Activated naive CD8-positive, alpha-beta T cell treated with anti-CD3 and anti-CD28 coated beads for 36 hours (primary cell): Measurements from ENCODE around the gene FAM81B. TPM values are rescaled to one million over a fixed set of nuclear protein-coding genes. Genes with fewer than 3 reads are reported as not detected.
"Not testable (repeated sequence)": the region's sequence is repeated elsewhere in the genome, so short reads cannot be mapped to it uniquely, and the experiment has no call there.

Source experiments
- DNase-seq: peaks from one replicate; pipeline ENCODE4 v3.0.0; 2021
- H3K27ac Mint-ChIP-seq: one replicate; pipeline ENCODE4 v1.8.0; 2022; ENCODE audit warnings: mild to moderate bottlenecking, moderate library complexity, mixed read lengths
- H3K27me3 Mint-ChIP-seq: one replicate; pipeline ENCODE4 v1.8.0; 2022; ENCODE audit warnings: mild to moderate bottlenecking, mixed read lengths
- H3K36me3 Mint-ChIP-seq: one replicate; pipeline ENCODE4 v1.8.0; 2021; ENCODE audit warnings: mild to moderate bottlenecking, mixed read lengths
- H3K4me1 Mint-ChIP-seq: one replicate; pipeline ENCODE4 v1.8.0; 2021; ENCODE audit warnings: mixed read lengths
- H3K4me3 Mint-ChIP-seq: one replicate; pipeline ENCODE4 v1.8.0; 2022; ENCODE audit warnings: mild to moderate bottlenecking, moderate library complexity, mixed read lengths
- H3K9me3 Mint-ChIP-seq: one replicate; pipeline ENCODE4 v1.8.0; 2022; ENCODE audit warnings: mixed read lengths
- total RNA-seq, 2 experiments: library from RNA; stranded (reverse); gene quantifications; one replicate each; pipeline ENCODE4 v1.2.3, GENCODE V29; 2021

Gene FAM81B
- total RNA-seq: not detected

DNA sequence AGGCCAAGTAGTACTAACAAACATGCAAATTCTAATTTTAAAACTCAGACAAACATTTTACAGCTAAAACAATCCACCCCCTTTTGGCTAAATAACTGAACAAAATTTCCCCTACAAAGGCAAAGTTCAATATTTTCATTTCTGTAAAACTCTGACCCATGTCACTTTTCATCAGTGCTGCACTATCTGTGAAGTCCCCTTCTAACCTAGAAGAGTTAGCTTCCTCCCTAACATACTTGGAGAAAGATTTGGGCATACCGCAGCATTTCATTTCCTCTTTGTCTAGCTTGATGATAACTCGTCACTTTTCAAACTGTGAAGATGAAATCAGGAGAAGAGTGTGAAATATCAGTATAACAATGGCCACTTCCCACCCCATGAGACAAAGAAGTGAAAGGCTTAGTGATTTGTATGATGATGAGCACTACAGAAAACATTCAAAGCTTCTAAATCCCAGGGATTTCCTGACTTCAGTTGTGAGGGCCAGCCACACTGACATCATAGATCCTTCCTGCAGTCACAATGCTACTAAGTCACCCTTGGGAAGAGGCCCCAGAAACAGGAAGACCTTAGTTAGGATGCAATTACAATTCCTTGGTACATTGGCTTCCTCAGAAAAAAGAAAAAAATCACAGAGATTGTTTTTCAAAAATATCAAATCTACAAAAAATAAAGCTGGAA lies at the start of gene FAM81B:
Gene FAM81B, plus strand, starts transcription at position 555 of the 681 bp plus-strand sequence. Its CDS starts 24 bp downstream, at position 579.
- Mint-ChIP-seq H3K4me1 (no peaks in the 10 kb centered on the region), H3K27ac (no peak within 1 kb of the TSS), H3K4me3 (no peak within 1 kb of the TSS), H3K36me3 (no peaks in the 10 kb centered on the region), H3K27me3 (peaks cover 10% of the 10 kb centered on the region), H3K9me3 (peaks cover 5% of the 10 kb centered on the region)
- DNase-seq: no peak

DNA sequence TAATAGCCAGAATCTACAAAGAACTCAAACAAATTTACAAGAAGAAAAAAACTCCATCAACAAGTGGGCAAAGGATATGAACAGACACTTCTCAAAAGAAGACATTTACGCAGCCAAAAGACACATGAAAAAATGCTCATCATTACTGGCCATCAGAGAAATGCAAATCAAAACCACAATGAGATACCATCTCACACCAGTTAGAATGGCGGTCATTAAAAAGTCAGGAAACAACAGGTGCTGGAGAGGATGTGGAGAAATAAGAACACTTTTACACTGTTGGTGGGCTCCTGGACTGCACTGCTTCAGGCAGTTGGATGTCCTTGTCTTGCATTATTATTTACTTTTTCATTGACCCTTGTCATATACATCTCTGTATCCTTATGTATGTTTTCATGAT lies 49.7 kb upstream of the FAM81B start:
- H3K36me3 Mint-ChIP-seq, DNase-seq, H3K4me1 Mint-ChIP-seq, H3K9me3 Mint-ChIP-seq, H3K27ac Mint-ChIP-seq, H3K4me3 Mint-ChIP-seq: not testable (repeated sequence)
- peaks cover 14% of the 10 kb centered on the region for H3K27me3 Mint-ChIP-seq

DNA sequence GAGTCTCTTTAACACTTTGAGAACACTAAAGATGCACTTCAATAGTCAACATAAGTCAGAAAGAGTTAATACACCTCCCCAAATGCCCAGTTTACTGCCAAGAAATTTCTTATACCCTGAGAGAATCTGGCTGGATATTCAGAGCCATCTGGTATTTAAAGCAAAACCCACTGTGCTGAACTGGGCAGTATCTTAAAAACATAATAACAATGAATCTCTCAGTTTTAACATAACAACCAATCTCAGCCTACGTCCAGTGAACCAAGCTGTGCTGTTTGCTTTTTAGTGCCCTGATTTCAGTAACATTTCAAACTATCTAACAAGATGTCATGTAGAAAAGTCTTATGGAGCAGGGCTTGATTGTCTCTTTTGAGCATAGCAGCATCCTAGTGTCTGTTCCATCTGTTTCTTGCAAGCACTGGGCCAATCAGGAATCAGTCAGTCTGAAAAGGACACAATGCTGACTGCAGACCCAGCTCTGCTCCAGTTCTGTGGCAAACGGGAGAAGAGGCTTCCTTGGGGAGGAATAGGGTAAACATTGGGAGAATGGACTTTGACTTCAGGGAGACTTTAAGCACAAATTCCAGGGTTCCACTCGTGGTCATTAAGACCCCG lies 43.6 kb upstream of the FAM81B start:
- H3K9me3 Mint-ChIP-seq: peaks cover 5% of the 10 kb centered on the region
- H3K4me3 Mint-ChIP-seq: no peak overlapping the region
- DNase-seq: no peak
- no peaks in the 10 kb centered on the region for H3K36me3 Mint-ChIP-seq
- peaks cover 3% of the 10 kb centered on the region for H3K27me3 Mint-ChIP-seq
- no peak overlapping the region for H3K27ac Mint-ChIP-seq
- no peaks in the 10 kb centered on the region for H3K4me1 Mint-ChIP-seq

- Mint-ChIP-seq H3K36me3 (no peaks in the 10 kb centered on the region), H3K27ac (no peak overlapping the region), H3K4me3 (no peak overlapping the region), H3K4me1 (no peaks in the 10 kb centered on the region), H3K27me3 (no peaks in the 10 kb centered on the region), H3K9me3 (peaks cover 5% of the 10 kb centered on the region)
- DNase-seq: no peak
Measured at GRCh38 chr5:95350631-95351030, 40.5 kb upstream of the FAM81B start.

- H3K36me3 Mint-ChIP-seq: no peaks in the 10 kb centered on the region
- no peak overlapping the region for H3K4me3 Mint-ChIP-seq
- no peak for DNase-seq
- H3K27me3 Mint-ChIP-seq: peaks cover 3% of the 10 kb centered on the region
- H3K27ac Mint-ChIP-seq: no peak overlapping the region
- H3K4me1 Mint-ChIP-seq: no peaks in the 10 kb centered on the region
- H3K9me3 Mint-ChIP-seq: peaks cover 5% of the 10 kb centered on the region
Measured at GRCh38 chr5:95352691-95353090, 38.5 kb upstream of the FAM81B start.

- no peaks in the 10 kb centered on the region for H3K4me1 Mint-ChIP-seq
- H3K9me3 Mint-ChIP-seq: peaks cover 3% of the 10 kb centered on the region
- no peak overlapping the region for H3K27ac Mint-ChIP-seq
- no peak overlapping the region for H3K4me3 Mint-ChIP-seq
- no peak for DNase-seq
- no peaks in the 10 kb centered on the region for H3K36me3 Mint-ChIP-seq
- H3K27me3 Mint-ChIP-seq: peaks cover 3% of the 10 kb centered on the region
Measured at GRCh38 chr5:95358320-95358719, 32.8 kb upstream of the FAM81B start.

- H3K4me3 Mint-ChIP-seq: no peak overlapping the region
- no peak overlapping the region for H3K27ac Mint-ChIP-seq
- peaks cover 3% of the 10 kb centered on the region for H3K27me3 Mint-ChIP-seq
- H3K4me1 Mint-ChIP-seq: no peaks in the 10 kb centered on the region
- peaks cover 6% of the 10 kb centered on the region for H3K9me3 Mint-ChIP-seq
- no peaks in the 10 kb centered on the region for H3K36me3 Mint-ChIP-seq
- no peak for DNase-seq
Measured at GRCh38 chr5:95358848-95359247, 32.3 kb upstream of the FAM81B start.

- not testable (repeated sequence) for H3K4me3 Mint-ChIP-seq, H3K36me3 Mint-ChIP-seq, H3K27ac Mint-ChIP-seq, H3K27me3 Mint-ChIP-seq, DNase-seq, H3K4me1 Mint-ChIP-seq
- H3K9me3 Mint-ChIP-seq: peaks cover 13% of the 10 kb centered on the region
Measured at GRCh38 chr5:95360667-95361066, 30.5 kb upstream of the FAM81B start.

DNA sequence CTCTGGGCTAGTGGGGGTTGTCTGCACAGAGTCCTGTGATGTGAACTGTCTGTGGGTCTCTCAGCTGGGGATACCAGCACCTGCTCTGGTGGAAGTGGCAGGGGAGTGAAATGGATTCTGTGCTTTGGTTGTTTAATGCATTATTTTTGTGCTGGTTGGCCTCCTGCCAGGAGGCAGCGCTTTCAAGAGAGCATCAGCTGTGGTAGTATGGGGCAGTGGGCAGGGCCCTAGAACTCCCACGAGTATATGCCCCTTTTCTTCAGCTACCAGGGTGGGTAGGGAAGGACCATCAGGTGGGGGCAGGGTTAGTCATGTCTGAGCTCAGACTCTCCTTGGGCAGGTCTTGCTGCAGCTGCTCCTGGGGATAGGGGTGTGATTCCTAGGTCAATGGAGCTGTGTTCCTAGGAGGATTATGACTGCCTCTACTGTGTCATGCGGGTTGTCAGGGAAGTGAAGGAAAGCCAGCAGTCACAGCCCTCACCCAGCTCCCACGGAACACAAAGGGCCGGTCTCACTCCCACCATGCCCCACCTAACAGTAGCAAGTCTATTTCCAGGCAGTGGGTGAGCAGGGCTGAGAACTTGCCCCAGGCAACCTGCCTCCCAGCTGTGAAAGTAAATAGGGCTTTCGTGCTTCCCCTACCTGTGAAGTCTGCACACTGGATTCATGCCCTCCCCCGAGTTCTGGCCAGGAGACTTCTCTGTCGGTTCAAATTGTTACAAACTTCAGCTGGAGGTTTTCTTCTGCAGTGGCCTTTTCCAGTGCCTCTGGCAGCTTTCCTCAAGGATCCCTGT lies 25.7 kb upstream of the FAM81B start:
- Mint-ChIP-seq H3K27ac (no peak overlapping the region), H3K4me1 (no peaks in the 10 kb centered on the region), H3K4me3 (no peak overlapping the region), H3K27me3 (no peaks in the 10 kb centered on the region), H3K9me3 (peaks cover 15% of the 10 kb centered on the region), H3K36me3 (no peaks in the 10 kb centered on the region)
- no peak for DNase-seq

GRCh38 chr5:95369782-95370181 lies 21.4 kb upstream of the FAM81B start:
- no peak overlapping the region for H3K27ac Mint-ChIP-seq
- peaks cover 8% of the 10 kb centered on the region for H3K27me3 Mint-ChIP-seq
- peaks cover 9% of the 10 kb centered on the region for H3K9me3 Mint-ChIP-seq
- no peak for DNase-seq
- no peaks in the 10 kb centered on the region for H3K36me3 Mint-ChIP-seq
- H3K4me3 Mint-ChIP-seq: no peak overlapping the region
- H3K4me1 Mint-ChIP-seq: no peaks in the 10 kb centered on the region

DNA sequence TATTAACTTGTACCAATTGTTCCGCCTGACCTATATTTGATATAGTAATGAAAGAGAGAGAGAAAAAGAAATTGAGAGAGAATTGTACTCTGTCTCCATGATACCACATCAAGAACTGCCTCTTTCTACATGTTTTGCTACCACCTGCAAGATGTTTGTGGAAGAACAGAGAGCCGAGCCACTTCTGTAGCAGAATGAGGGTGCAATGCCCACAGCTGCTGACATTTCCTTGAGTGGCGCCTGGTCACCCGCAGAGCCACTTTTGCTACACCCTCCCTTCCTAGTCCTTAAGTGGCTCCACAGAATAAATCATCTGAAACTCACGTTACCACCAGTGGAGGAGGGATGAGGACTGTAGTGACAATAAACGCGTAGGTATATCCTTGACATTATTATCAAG lies 17.1 kb upstream of the FAM81B start:
- no peak overlapping the region for H3K27ac Mint-ChIP-seq
- DNase-seq: no peak
- no peak overlapping the region for H3K4me3 Mint-ChIP-seq
- no peaks in the 10 kb centered on the region for H3K4me1 Mint-ChIP-seq
- H3K27me3 Mint-ChIP-seq: peaks cover 8% of the 10 kb centered on the region
- no peaks in the 10 kb centered on the region for H3K9me3 Mint-ChIP-seq
- no peaks in the 10 kb centered on the region for H3K36me3 Mint-ChIP-seq

DNA sequence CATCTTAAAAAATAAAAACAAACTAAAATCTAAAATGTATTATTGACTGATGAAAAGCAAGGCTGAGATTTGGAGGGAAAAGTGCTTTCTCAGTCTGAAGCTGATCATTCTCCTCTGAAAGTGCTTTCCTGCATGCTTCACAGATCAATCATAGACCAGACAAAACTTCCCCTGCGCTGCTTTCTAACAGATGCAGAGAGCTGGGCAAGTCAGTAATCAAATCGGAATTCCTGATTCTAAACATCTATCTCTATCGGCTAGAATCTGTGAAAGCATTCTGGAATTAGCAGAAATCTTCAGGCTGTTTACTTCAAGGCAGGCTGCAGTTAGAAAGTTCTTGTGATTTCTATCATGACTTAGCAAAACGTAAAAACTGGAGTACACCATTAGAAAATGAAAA lies 15.6 kb upstream of the FAM81B start:
- Mint-ChIP-seq H3K4me1 (peaks cover 8% of the 10 kb centered on the region), H3K4me3 (no peak overlapping the region), H3K9me3 (peaks cover 5% of the 10 kb centered on the region), H3K27me3 (peaks cover 8% of the 10 kb centered on the region), H3K27ac (no peak overlapping the region), H3K36me3 (peaks cover 3% of the 10 kb centered on the region)
- no peak for DNase-seq

GRCh38 chr5:95379133-95379532 lies 12.0 kb upstream of the FAM81B start:
- Mint-ChIP-seq H3K27me3 (peaks cover 4% of the 10 kb centered on the region), H3K4me3 (no peak overlapping the region), H3K9me3 (peaks cover 5% of the 10 kb centered on the region), H3K27ac (no peak overlapping the region), H3K36me3 (peaks cover 3% of the 10 kb centered on the region), H3K4me1 (peaks cover 11% of the 10 kb centered on the region)
- DNase-seq: no peak

GRCh38 chr5:95380103-95380628 lies 11.0 kb upstream of the FAM81B start:
- peaks cover 3% of the 10 kb centered on the region for H3K36me3 Mint-ChIP-seq
- no peaks in the 10 kb centered on the region for H3K27me3 Mint-ChIP-seq
- no peak for DNase-seq
- peaks cover 11% of the 10 kb centered on the region for H3K4me1 Mint-ChIP-seq
- H3K27ac Mint-ChIP-seq: peak overlapping the region; percentile 34
- peaks cover 5% of the 10 kb centered on the region for H3K9me3 Mint-ChIP-seq
- no peak overlapping the region for H3K4me3 Mint-ChIP-seq

- no peak overlapping the region for H3K27ac Mint-ChIP-seq
- H3K4me1 Mint-ChIP-seq: peaks cover 11% of the 10 kb centered on the region
- DNase-seq: no peak
- H3K27me3 Mint-ChIP-seq: no peaks in the 10 kb centered on the region
- peaks cover 3% of the 10 kb centered on the region for H3K36me3 Mint-ChIP-seq
- no peak overlapping the region for H3K4me3 Mint-ChIP-seq
- H3K9me3 Mint-ChIP-seq: peaks cover 5% of the 10 kb centered on the region
Measured at GRCh38 chr5:95382801-95383200, 8.4 kb upstream of the FAM81B start.
